Panc1 (cell line): Measurements from ENCODE around the gene SLC22A23. TPM values are rescaled to one million over a fixed set of nuclear protein-coding genes. Genes with fewer than 3 reads are reported as not detected.

Experiments used
- ATAC-seq: fragments of 200-7000 bp; cut with Tn5 transposase; 2 replicates; pipeline ENCODE4 v1.9.1; 2020; ENCODE audit warnings: mild to moderate bottlenecking, moderate library complexity
- BruUV-seq: library from RNA; stranded (reverse); fragments of 400-500 nt; replicated peaks from 2 replicates; lab custom pipeline; 2021; lab: Mats Ljungman, UMichigan
- CTCF ChIA-PET: fragments of 300-600 bp; sonication (Branson Sonifier 250); formaldehyde crosslinking; loops from one replicate; lab custom pipeline; 2022; ENCODE audit warnings: antibody characterized with exemption; lab: Charles Lee
- POLR2A ChIA-PET: fragments of 300-600 bp; sonication (Branson Sonifier 250); formaldehyde crosslinking; loops from one replicate; lab custom pipeline; 2022; ENCODE audit warnings: antibody characterized with exemption; lab: Charles Lee
- DNase-seq: peaks from one replicate; pipeline ENCODE4 v3.0.0-alpha.2; 2010; ENCODE audit warnings: low read depth, low spot score
- H3K27ac ChIP-seq: 2 replicates; pipeline ENCODE4 v1.5.1; 2011; ENCODE audit warnings: mild to moderate bottlenecking, low read length, inconsistent platforms
- H3K27me3 ChIP-seq: fragments of 200-500 bp; sonication (Bioruptor generic); 2 replicates; pipeline ENCODE4 v1.6.0; 2014; ENCODE audit warnings: low read length, inconsistent platforms; ENCODE audit not compliant: control insufficient read depth, insufficient read depth
- H3K36me3 ChIP-seq: fragments of 200-500 bp; sonication (Bioruptor generic); 2 replicates; pipeline ENCODE4 v1.5.1; 2014; ENCODE audit warnings: inconsistent platforms, mild to moderate bottlenecking, low read length, moderate library complexity; ENCODE audit not compliant: control insufficient read depth, insufficient read depth
- H3K4me1 ChIP-seq: 2 replicates; pipeline ENCODE4 v1.5.1; 2011; ENCODE audit warnings: inconsistent platforms, mild to moderate bottlenecking, low read length, moderate library complexity; ENCODE audit not compliant: control insufficient read depth, insufficient read depth
- H3K4me3 ChIP-seq, 2 experiments: 2 replicates each; pipeline ENCODE4 v1.5.1; 2011 to 2012; ENCODE audit warnings: low read depth in 2 of 2, low read length in 2 of 2, mild to moderate bottlenecking in 2 of 2, inconsistent platforms in 1 of 2, moderate library complexity in 1 of 2
- H3K9me3 ChIP-seq: fragments of 200-500 bp; sonication (Bioruptor generic); 2 replicates; pipeline ENCODE4 v1.5.1; 2014; ENCODE audit warnings: low read depth, mild to moderate bottlenecking, inconsistent platforms, low read length, moderate library complexity; ENCODE audit not compliant: control insufficient read depth, insufficient read depth
- CTCF ChIP-seq: fragments of 450-650 bp; IDR thresholded peaks from 2 replicates; pipeline ENCODE4 v1.5.1; 2017; ENCODE audit warnings: mild to moderate bottlenecking
- POLR2AphosphoS5 ChIP-seq: IDR thresholded peaks from 2 replicates; pipeline ENCODE4 v1.6.1; 2012; ENCODE audit warnings: mild to moderate bottlenecking, low read depth, low read length, moderate library complexity
- SIN3A ChIP-seq: IDR thresholded peaks from 2 replicates; pipeline ENCODE4 v1.6.1; 2012; ENCODE audit warnings: low read depth, mild to moderate bottlenecking, low read length, moderate library complexity, borderline replicate concordance; ENCODE audit not compliant: insufficient read depth
- TCF7L2 ChIP-seq: IDR thresholded peaks from 2 replicates; pipeline ENCODE4 v1.6.1; 2011; ENCODE audit warnings: mild to moderate bottlenecking, low read depth, low read length, inconsistent platforms
- in situ Hi-C: cut with HindIII; loops from 2 replicates; pipeline ENCODE4 v1.10.0; 2016; ENCODE audit warnings: low sequenced_read_pairs, low pct_unique_long_range_greater_than_20kb
- intact Hi-C: fragments of 100-400 bp; cut with micrococcal nuclease; formaldehyde crosslinking; loops from one replicate; pipeline ENCODE4 v1.10.0; 2022; ENCODE audit not compliant: unreplicated experiment
- total RNA-seq: library from RNA; stranded (reverse); gene quantifications from one replicate; pipeline ENCODE4 v1.2.1, GENCODE V29; 2021; ENCODE audit not compliant: unreplicated experiment
- TF ChIP-seq, protein P1 (sequence below), 2 experiments: IDR thresholded peaks; 2 replicates each; pipeline ENCODE4 v1.6.1; 2011 to 2012; ENCODE audit warnings: low read depth in 2 of 2, control low read depth in 1 of 2, low read length in 1 of 2, mild to moderate bottlenecking in 1 of 2, moderate library complexity in 1 of 2; ENCODE audit not compliant: insufficient read depth in 1 of 2

SLC22A23 gene
- total RNA-seq, 1 experiment from 2014 or later = 4.5 TPM

DNA sequence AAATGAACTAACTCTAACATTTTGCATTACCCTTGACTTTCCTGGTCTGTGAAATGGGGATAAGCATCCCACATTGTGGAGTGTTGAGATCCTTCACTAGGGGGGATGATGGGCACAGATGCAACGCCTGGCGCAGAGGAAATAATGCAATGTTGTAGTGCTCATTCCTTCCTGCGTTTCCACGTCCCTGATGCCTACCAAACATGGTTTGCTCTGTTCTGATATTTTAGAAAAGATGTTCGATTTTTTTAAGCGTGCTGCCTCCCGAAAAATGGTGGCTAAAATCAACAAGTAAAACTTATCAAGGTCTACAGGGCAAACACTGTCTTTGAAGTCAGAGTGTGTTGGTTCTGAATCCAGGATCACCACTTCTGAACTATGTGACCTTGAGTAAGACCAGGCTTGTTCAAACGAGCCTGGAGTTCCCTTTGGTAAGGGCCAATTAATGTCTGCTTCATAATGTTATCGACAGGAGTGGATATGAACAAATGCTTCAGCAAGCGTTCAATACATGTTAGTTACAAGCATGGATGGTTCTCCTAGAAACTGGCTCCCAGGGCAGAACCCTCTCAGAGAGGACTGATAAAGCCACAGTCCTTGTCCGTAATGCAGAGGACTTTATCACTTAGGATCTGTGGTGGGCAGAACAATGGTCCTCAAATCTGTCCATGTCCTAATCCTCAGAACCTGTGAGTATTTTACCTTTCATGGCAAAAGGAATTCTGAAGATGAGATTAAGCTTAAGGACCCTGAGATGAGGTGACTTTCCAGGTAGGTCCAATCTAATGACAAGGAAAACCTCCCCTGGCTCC lies 44.7 kb downstream of the SLC22A23 start:
- in situ Hi-C loops = no loop called here
- intact Hi-C loops = no loop called here
- no peaks in the 10 kb centered on the region for H3K36me3 ChIP-seq
- H3K27ac ChIP-seq = no peak overlapping the region
- DNase-seq (no peak), ATAC-seq (no peak)
- CTCF ChIA-PET = no interaction called here
- no peaks in the 10 kb centered on the region for H3K4me1 ChIP-seq
- H3K9me3 ChIP-seq = no peaks in the 10 kb centered on the region
- no peaks in the 10 kb centered on the region for H3K27me3 ChIP-seq
- POLR2A ChIA-PET = no interaction called here
- TF ChIP-seq POLR2AphosphoS5 = no peak
- TF ChIP-seq CTCF = no peak
- no peak for TF ChIP-seq SIN3A
- TF ChIP-seq TCF7L2 = no peak
- TF ChIP-seq, protein P1, sequence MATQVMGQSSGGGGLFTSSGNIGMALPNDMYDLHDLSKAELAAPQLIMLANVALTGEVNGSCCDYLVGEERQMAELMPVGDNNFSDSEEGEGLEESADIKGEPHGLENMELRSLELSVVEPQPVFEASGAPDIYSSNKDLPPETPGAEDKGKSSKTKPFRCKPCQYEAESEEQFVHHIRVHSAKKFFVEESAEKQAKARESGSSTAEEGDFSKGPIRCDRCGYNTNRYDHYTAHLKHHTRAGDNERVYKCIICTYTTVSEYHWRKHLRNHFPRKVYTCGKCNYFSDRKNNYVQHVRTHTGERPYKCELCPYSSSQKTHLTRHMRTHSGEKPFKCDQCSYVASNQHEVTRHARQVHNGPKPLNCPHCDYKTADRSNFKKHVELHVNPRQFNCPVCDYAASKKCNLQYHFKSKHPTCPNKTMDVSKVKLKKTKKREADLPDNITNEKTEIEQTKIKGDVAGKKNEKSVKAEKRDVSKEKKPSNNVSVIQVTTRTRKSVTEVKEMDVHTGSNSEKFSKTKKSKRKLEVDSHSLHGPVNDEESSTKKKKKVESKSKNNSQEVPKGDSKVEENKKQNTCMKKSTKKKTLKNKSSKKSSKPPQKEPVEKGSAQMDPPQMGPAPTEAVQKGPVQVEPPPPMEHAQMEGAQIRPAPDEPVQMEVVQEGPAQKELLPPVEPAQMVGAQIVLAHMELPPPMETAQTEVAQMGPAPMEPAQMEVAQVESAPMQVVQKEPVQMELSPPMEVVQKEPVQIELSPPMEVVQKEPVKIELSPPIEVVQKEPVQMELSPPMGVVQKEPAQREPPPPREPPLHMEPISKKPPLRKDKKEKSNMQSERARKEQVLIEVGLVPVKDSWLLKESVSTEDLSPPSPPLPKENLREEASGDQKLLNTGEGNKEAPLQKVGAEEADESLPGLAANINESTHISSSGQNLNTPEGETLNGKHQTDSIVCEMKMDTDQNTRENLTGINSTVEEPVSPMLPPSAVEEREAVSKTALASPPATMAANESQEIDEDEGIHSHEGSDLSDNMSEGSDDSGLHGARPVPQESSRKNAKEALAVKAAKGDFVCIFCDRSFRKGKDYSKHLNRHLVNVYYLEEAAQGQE (IDR thresholded peaks at IDR 0.05; ENCODE audit: insufficient read depth in 1 of 2, low read depth in 2 of 2, low read length in 1 of 2) = no peak
- no peak overlapping the region for H3K4me3 ChIP-seq
- no TSS peak for BruUV-seq

DNA sequence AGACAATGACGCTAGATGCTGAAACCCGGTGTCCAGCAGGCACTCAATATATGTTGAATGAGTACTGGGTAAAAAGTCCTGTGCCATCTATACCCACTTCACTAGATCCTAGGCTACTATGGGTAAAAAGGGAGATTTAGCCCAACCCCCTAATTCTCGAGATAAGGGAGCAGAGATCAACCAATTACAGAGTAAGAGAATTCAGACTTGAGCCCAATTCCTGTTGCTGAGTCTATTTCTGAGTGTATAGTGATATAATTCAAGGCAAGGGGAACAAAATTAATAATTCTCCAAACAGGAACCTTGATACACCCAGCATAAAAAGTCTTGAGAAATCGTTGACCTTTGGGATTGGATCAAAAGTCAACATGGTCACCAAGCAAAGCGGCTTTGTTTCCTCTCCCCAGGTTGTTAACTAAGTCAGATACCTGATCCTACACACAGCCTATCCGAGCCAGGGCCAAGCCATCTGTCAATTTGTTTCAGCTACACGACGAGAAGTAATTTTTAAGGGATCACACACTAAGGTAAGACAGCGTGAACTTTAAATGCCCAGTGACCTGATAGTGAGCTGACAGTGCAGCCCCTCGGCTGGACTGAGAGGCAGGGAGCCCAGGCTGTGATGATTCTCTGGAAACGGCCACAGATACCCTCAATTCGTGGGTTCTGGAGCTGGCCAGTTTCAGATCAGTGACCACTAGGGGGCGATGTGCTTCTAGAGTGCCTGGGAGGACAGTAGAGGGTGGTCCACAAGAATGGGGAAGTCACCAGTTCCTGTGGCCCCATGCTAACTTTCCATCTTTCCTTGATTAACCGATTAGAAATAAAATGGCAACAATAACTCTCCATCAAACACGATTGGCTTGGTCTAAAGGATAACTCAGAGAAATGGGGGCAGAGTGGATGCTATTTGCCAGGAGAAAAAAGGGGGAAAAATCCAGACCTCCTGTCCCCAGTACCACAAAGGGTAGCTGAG lies 46.2 kb downstream of the SLC22A23 start:
- no TSS peak for BruUV-seq
- POLR2A ChIA-PET = no interaction called here

More for the DNA sequence above, 46.2 kb downstream of the SLC22A23 start:
- ATAC-seq (peak; percentile 78), DNase-seq (peak; percentile 20)
- Histone ChIP-seq H3K36me3 (no peaks in the 10 kb centered on the region), H3K27ac (no peak overlapping the region), H3K27me3 (no peaks in the 10 kb centered on the region), H3K9me3 (no peaks in the 10 kb centered on the region), H3K4me1 (no peaks in the 10 kb centered on the region), H3K4me3 (no peak overlapping the region)
- TF ChIP-seq TCF7L2 = no peak
- TF ChIP-seq CTCF = peak; percentile 83
- intact Hi-C loops = no loop called here
- in situ Hi-C loops = no loop called here
- CTCF ChIA-PET = interaction anchor here (0.6 kb wide), 1 partner anchor 46 kb away, joined by 4 read pairs; the partner anchor contains the start of gene SLC22A23
